ENCODE data around the gene STYK1.

The STYK1 gene

GRCh38 chr12:10632226-10632625, 41.6 kb downstream of the STYK1 start:
- peaks cover 4 to 30% (median 6%) of the 10 kb centered on the region in 4 experiments for H3K36me3 ChIP-seq (ENCODE audit: control insufficient read depth in 4 of 4, insufficient read depth in 4 of 4, low read length in 3 of 4)
- DNase-seq: no peak
- ChIA-PET CTCF (no interaction called here), POLR2A (no interaction called here)
- H3K27ac ChIP-seq (ENCODE audit: insufficient read depth in 1 of 2, low read depth in 1 of 2, low read length in 2 of 2, poor library complexity in 1 of 2, severe bottlenecking in 2 of 2): no peak overlapping the region
- peaks cover 0 to 10% (median 3%) of the 10 kb centered on the region in 4 experiments for H3K4me1 ChIP-seq (ENCODE audit: control extremely low read depth in 1 of 4, control insufficient read depth in 4 of 4, insufficient read depth in 4 of 4, low read length in 3 of 4)
- no peak overlapping the region for H3K4me3 ChIP-seq (ENCODE audit: control insufficient read depth in 1 of 7, extremely low read depth in 1 of 7, insufficient read depth in 4 of 7, low read depth in 2 of 7, low read length in 6 of 7)
- H3K9me3 ChIP-seq (ENCODE audit: control extremely low read depth in 1 of 5, control insufficient read depth in 4 of 5, insufficient read depth in 2 of 5, low read depth in 1 of 5, low read length in 4 of 5): no peaks in the 10 kb centered on the region
- no peaks in the 10 kb centered on the region for H3K27me3 ChIP-seq (replicated peaks in 2 of 5; ENCODE audit: control insufficient read depth in 4 of 5, insufficient read depth in 5 of 5, low read length in 4 of 5)

- CTCF ChIA-PET: no interaction called here
These were observed 49.2 kb downstream of the STYK1 start for GRCh38 chr12:10624605-10625004.

GRCh38 chr12:10623131-10623530, 50.7 kb downstream of the STYK1 start:
- ChIA-PET POLR2A (interaction anchor here (0.5 kb wide), 1 partner anchor 8 kb away, joined by 3 read pairs; no protein-coding TSS in a partner anchor), CTCF (no interaction called here)
- no peak for DNase-seq
- H3K27me3 ChIP-seq (replicated peaks in 2 of 5; ENCODE audit: control insufficient read depth in 4 of 5, insufficient read depth in 5 of 5, low read length in 4 of 5): no peaks in the 10 kb centered on the region
- H3K36me3 ChIP-seq (ENCODE audit: control insufficient read depth in 4 of 4, insufficient read depth in 4 of 4, low read length in 3 of 4): peaks cover 4 to 31% (median 17%) of the 10 kb centered on the region in 4 experiments
- H3K4me3 ChIP-seq (ENCODE audit: control insufficient read depth in 1 of 7, extremely low read depth in 1 of 7, insufficient read depth in 4 of 7, low read depth in 2 of 7, low read length in 6 of 7): no peak overlapping the region
- H3K27ac ChIP-seq (ENCODE audit: insufficient read depth in 1 of 2, low read depth in 1 of 2, low read length in 2 of 2, poor library complexity in 1 of 2, severe bottlenecking in 2 of 2): no peak overlapping the region
- H3K9me3 ChIP-seq (ENCODE audit: control extremely low read depth in 1 of 5, control insufficient read depth in 4 of 5, insufficient read depth in 2 of 5, low read depth in 1 of 5, low read length in 4 of 5): no peaks in the 10 kb centered on the region
- no peaks in the 10 kb centered on the region for H3K4me1 ChIP-seq (ENCODE audit: control extremely low read depth in 1 of 4, control insufficient read depth in 4 of 4, insufficient read depth in 4 of 4, low read length in 3 of 4)

More at GRCh38 chr12:10624605-10625004, 49.2 kb downstream of the STYK1 start:
- Histone ChIP-seq H3K36me3 (ENCODE audit: control insufficient read depth in 4 of 4, insufficient read depth in 4 of 4, low read length in 3 of 4) (peaks cover 4 to 36% (median 18%) of the 10 kb centered on the region in 4 experiments), H3K4me1 (ENCODE audit: control extremely low read depth in 1 of 4, control insufficient read depth in 4 of 4, insufficient read depth in 4 of 4, low read length in 3 of 4) (no peaks in the 10 kb centered on the region), H3K27me3 (replicated peaks in 2 of 5; ENCODE audit: control insufficient read depth in 4 of 5, insufficient read depth in 5 of 5, low read length in 4 of 5) (no peaks in the 10 kb centered on the region), H3K9me3 (ENCODE audit: control extremely low read depth in 1 of 5, control insufficient read depth in 4 of 5, insufficient read depth in 2 of 5, low read depth in 1 of 5, low read length in 4 of 5) (no peaks in the 10 kb centered on the region), H3K27ac (ENCODE audit: insufficient read depth in 1 of 2, low read depth in 1 of 2, low read length in 2 of 2, poor library complexity in 1 of 2, severe bottlenecking in 2 of 2) (no peak overlapping the region), H3K4me3 (ENCODE audit: control insufficient read depth in 1 of 7, extremely low read depth in 1 of 7, insufficient read depth in 4 of 7, low read depth in 2 of 7, low read length in 6 of 7) (no peak overlapping the region)
- POLR2A ChIA-PET: no interaction called here
- WGBS (ENCODE audit: insufficient coverage): 100% methylated on average over 2 of the region's 3 CpGs
- DNase-seq: no peak

- WGBS (ENCODE audit: insufficient coverage): no CpG with 5 or more reads among the region's 1 CpG
- no peak overlapping the region for H3K27ac ChIP-seq (ENCODE audit: insufficient read depth in 1 of 2, low read depth in 1 of 2, low read length in 2 of 2, poor library complexity in 1 of 2, severe bottlenecking in 2 of 2)
These were observed 52.6 kb downstream of the STYK1 start for GRCh38 chr12:10621278-10621677.

GRCh38 chr12:10620078-10620779, 53.6 kb downstream of the STYK1 start:
- POLR2A ChIA-PET: no interaction called here

More at GRCh38 chr12:10621278-10621677, 52.6 kb downstream of the STYK1 start:
- Histone ChIP-seq H3K4me3 (ENCODE audit: control insufficient read depth in 1 of 7, extremely low read depth in 1 of 7, insufficient read depth in 4 of 7, low read depth in 2 of 7, low read length in 6 of 7) (no peak overlapping the region), H3K36me3 (ENCODE audit: control insufficient read depth in 4 of 4, insufficient read depth in 4 of 4, low read length in 3 of 4) (peaks cover 4 to 31% (median 14%) of the 10 kb centered on the region in 4 experiments), H3K27me3 (replicated peaks in 2 of 5; ENCODE audit: control insufficient read depth in 4 of 5, insufficient read depth in 5 of 5, low read length in 4 of 5) (no peaks in the 10 kb centered on the region), H3K4me1 (ENCODE audit: control extremely low read depth in 1 of 4, control insufficient read depth in 4 of 4, insufficient read depth in 4 of 4, low read length in 3 of 4) (no peaks in the 10 kb centered on the region), H3K9me3 (ENCODE audit: control extremely low read depth in 1 of 5, control insufficient read depth in 4 of 5, insufficient read depth in 2 of 5, low read depth in 1 of 5, low read length in 4 of 5) (no peaks in the 10 kb centered on the region)
- no peak for DNase-seq
- ChIA-PET CTCF (no interaction called here), POLR2A (no interaction called here)

GRCh38 chr12:10618338-10618987, 55.4 kb downstream of the STYK1 start:
- Histone ChIP-seq H3K4me1 (ENCODE audit: control extremely low read depth in 1 of 4, control insufficient read depth in 4 of 4, insufficient read depth in 4 of 4, low read length in 3 of 4) (peaks cover 0 to 7% (median 6%) of the 10 kb centered on the region in 4 experiments), H3K4me3 (ENCODE audit: control insufficient read depth in 1 of 7, extremely low read depth in 1 of 7, insufficient read depth in 4 of 7, low read depth in 2 of 7, low read length in 6 of 7) (no peak overlapping the region), H3K9me3 (ENCODE audit: control extremely low read depth in 1 of 5, control insufficient read depth in 4 of 5, insufficient read depth in 2 of 5, low read depth in 1 of 5, low read length in 4 of 5) (no peaks in the 10 kb centered on the region), H3K27me3 (replicated peaks in 2 of 5; ENCODE audit: control insufficient read depth in 4 of 5, insufficient read depth in 5 of 5, low read length in 4 of 5) (no peaks in the 10 kb centered on the region), H3K36me3 (ENCODE audit: control insufficient read depth in 4 of 4, insufficient read depth in 4 of 4, low read length in 3 of 4) (peaks cover 4 to 22% (median 8%) of the 10 kb centered on the region in 4 experiments), H3K27ac (ENCODE audit: insufficient read depth in 1 of 2, low read depth in 1 of 2, low read length in 2 of 2, poor library complexity in 1 of 2, severe bottlenecking in 2 of 2) (no peak overlapping the region)
- ChIA-PET CTCF (interaction anchor here (0.9 to 1.6 kb wide), 2 partner anchors 10 to 287 kb away, joined by 3 to 4 read pairs; no protein-coding TSS in a partner anchor), POLR2A (interaction anchor here (0.6 kb wide), 1 partner anchor 52 kb away, joined by 4 read pairs; no protein-coding TSS in a partner anchor)
- WGBS (ENCODE audit: insufficient coverage): no CpG with 5 or more reads among the region's 5 CpGs
- peak in 2 of 3 donors; percentile 13 to 26 for DNase-seq

More at GRCh38 chr12:10620078-10620779, 53.6 kb downstream of the STYK1 start:
- Histone ChIP-seq H3K27ac (ENCODE audit: insufficient read depth in 1 of 2, low read depth in 1 of 2, low read length in 2 of 2, poor library complexity in 1 of 2, severe bottlenecking in 2 of 2) (no peak overlapping the region), H3K9me3 (ENCODE audit: control extremely low read depth in 1 of 5, control insufficient read depth in 4 of 5, insufficient read depth in 2 of 5, low read depth in 1 of 5, low read length in 4 of 5) (no peaks in the 10 kb centered on the region), H3K4me1 (ENCODE audit: control extremely low read depth in 1 of 4, control insufficient read depth in 4 of 4, insufficient read depth in 4 of 4, low read length in 3 of 4) (no peaks in the 10 kb centered on the region), H3K27me3 (replicated peaks in 2 of 5; ENCODE audit: control insufficient read depth in 4 of 5, insufficient read depth in 5 of 5, low read length in 4 of 5) (no peaks in the 10 kb centered on the region), H3K36me3 (ENCODE audit: control insufficient read depth in 4 of 4, insufficient read depth in 4 of 4, low read length in 3 of 4) (peaks cover 4 to 31% (median 14%) of the 10 kb centered on the region in 4 experiments), H3K4me3 (ENCODE audit: control insufficient read depth in 1 of 7, extremely low read depth in 1 of 7, insufficient read depth in 4 of 7, low read depth in 2 of 7, low read length in 6 of 7) (no peak overlapping the region)
- no peak for DNase-seq
- WGBS (ENCODE audit: insufficient coverage): 86% methylated on average over 7 of the region's 10 CpGs
- CTCF ChIA-PET: no interaction called here

GRCh38 chr12:10617863-10618262, 56.0 kb downstream of the STYK1 start:
- ChIA-PET POLR2A (no interaction called here), CTCF (interaction anchor here (0.9 to 1.6 kb wide), 2 partner anchors 9 to 286 kb away, joined by 3 to 4 read pairs; no protein-coding TSS in a partner anchor)
- WGBS (ENCODE audit: insufficient coverage): 100% methylated on average over 4 of the region's 6 CpGs
- peaks cover 3 to 9% (median 7%) of the 10 kb centered on the region in 4 experiments for H3K4me1 ChIP-seq (ENCODE audit: control extremely low read depth in 1 of 4, control insufficient read depth in 4 of 4, insufficient read depth in 4 of 4, low read length in 3 of 4)
- no peaks in the 10 kb centered on the region for H3K9me3 ChIP-seq (ENCODE audit: control extremely low read depth in 1 of 5, control insufficient read depth in 4 of 5, insufficient read depth in 2 of 5, low read depth in 1 of 5, low read length in 4 of 5)
- DNase-seq: no peak
- no peak overlapping the region for H3K27ac ChIP-seq (ENCODE audit: insufficient read depth in 1 of 2, low read depth in 1 of 2, low read length in 2 of 2, poor library complexity in 1 of 2, severe bottlenecking in 2 of 2)
- H3K36me3 ChIP-seq (ENCODE audit: control insufficient read depth in 4 of 4, insufficient read depth in 4 of 4, low read length in 3 of 4): peaks cover 4 to 19% (median 8%) of the 10 kb centered on the region in 4 experiments
- H3K27me3 ChIP-seq (replicated peaks in 2 of 5; ENCODE audit: control insufficient read depth in 4 of 5, insufficient read depth in 5 of 5, low read length in 4 of 5): no peaks in the 10 kb centered on the region
- H3K4me3 ChIP-seq (ENCODE audit: control insufficient read depth in 1 of 7, extremely low read depth in 1 of 7, insufficient read depth in 4 of 7, low read depth in 2 of 7, low read length in 6 of 7): no peak overlapping the region

Measured in common myeloid progenitor, CD34-positive (primary cell).